GM10266 (cell line): ENCODE data around the gene ACTN3.

Experiments
- DNase-seq: peaks from one replicate; pipeline ENCODE4 v3.0.0; 2012; ENCODE audit errors: extremely low spot score
- TF ChIP-seq, protein P1 (sequence below): IDR thresholded peaks from 2 replicates; pipeline ENCODE4 v1.5.1; 2012; ENCODE audit warnings: mild to moderate bottlenecking, low read depth; ENCODE audit not compliant: control insufficient read depth, insufficient read depth; ENCODE audit errors: missing control alignments

The ACTN3 gene

DNA sequence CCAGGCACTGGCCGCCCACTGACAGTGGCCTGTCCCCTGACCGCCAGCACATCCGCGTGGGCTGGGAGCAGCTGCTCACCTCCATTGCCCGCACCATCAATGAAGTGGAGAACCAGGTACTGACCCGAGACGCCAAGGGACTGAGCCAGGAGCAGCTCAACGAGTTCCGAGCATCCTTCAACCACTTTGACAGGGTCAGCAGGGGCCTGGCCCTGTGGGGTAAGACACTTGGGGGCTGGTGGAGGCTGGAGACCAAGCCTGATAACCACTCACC, 15.2 kb downstream of the ACTN3 start:
- TF ChIP-seq, protein P1, sequence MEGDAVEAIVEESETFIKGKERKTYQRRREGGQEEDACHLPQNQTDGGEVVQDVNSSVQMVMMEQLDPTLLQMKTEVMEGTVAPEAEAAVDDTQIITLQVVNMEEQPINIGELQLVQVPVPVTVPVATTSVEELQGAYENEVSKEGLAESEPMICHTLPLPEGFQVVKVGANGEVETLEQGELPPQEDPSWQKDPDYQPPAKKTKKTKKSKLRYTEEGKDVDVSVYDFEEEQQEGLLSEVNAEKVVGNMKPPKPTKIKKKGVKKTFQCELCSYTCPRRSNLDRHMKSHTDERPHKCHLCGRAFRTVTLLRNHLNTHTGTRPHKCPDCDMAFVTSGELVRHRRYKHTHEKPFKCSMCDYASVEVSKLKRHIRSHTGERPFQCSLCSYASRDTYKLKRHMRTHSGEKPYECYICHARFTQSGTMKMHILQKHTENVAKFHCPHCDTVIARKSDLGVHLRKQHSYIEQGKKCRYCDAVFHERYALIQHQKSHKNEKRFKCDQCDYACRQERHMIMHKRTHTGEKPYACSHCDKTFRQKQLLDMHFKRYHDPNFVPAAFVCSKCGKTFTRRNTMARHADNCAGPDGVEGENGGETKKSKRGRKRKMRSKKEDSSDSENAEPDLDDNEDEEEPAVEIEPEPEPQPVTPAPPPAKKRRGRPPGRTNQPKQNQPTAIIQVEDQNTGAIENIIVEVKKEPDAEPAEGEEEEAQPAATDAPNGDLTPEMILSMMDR: no peak
- no peak for DNase-seq

DNA sequence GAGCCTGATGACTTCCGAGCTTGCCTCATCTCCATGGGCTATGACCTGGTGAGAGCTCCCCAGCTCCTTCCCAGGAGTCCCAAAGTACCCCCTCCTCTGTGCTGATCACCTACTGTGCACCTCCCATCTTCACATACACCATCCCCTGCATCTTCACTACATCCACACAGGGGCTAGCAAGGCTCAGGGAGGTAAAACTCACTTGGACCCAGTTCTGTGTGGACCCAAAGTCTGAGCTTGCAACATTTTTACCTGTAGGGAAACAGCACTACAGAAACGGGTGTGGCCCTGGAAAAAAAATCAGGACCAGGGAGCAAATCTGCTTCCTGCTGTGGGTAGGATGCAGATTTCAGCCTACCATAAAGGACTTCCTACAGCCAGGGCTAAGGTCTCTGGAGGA, 15.6 kb downstream of the ACTN3 start:
- TF ChIP-seq, protein P1: no peak
- DNase-seq: no peak

DNA sequence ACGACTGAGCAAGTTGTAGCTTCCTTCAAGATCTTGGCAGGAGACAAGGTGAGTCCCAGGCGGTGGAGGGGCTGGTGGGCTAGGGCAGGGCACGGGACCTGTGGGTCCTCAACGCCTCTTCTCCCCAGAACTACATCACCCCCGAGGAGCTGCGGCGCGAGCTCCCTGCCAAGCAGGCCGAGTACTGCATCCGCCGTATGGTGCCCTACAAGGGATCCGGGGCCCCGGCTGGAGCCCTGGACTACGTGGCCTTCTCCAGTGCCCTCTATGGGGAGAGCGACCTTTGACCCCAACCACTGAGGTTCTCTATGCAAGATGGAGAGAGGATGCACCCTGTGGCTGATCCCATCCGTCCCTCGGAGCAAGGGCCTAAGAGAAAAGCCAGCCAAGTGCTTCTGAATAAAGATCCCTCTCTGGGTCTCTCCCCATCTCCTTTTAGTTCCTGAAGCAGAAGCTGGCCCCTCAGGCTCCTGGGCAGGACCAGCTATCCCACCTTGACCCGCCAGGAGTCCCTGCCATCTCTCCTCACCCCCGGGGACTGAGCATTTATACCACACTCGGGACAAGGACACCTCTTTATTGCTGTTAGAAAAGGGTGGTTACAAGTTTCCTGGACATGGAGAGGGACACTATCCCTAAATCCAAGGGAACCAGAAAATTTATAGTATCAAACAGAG, 16.3 kb downstream of the ACTN3 start:
- no peak for DNase-seq
- TF ChIP-seq, protein P1: no peak

DNA sequence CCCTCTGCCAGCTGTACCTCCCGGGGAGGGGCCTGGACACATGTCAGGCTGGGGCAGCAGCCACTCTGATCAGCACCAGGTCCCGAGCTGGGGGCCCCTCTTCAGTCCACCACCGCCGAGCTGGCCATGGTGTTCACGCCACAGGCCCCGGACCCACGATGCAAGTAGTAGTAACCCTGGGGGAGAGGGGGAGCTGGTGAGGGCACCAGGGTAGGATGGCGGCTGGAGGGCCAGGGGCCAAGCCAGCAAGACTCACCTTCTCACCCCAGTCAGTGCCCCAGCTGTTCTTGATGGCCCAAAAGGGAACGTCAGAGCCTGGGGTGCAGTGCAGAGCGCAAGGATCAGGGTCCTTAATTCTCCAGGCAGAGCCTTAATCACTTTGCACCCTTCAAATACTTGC, 17.1 kb downstream of the ACTN3 start:
- TF ChIP-seq, protein P1: no peak

DNA sequence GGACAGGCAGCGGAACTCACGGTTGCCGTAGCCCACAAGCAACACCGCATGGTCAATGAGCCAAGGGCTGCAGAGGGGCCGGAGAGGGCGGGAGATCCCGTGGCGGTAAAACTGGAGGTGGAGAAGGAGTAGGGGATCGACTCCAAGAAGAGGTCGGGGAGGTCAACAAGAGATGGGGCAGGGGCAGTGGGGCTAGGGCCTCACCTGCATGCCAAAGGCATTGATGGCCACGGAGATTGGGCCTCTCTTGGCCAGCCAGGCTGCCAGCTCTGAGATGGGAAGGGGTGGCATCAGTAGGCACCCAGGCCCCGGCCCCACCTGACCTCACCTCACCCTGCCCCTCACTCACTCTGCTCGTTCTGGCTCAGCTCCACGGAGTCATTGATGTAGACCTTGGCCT, 17.8 kb downstream of the ACTN3 start:
- no peak for DNase-seq
- TF ChIP-seq, protein P1: no peak

More for the DNA sequence above, 17.1 kb downstream of the ACTN3 start:
- DNase-seq: no peak

DNA sequence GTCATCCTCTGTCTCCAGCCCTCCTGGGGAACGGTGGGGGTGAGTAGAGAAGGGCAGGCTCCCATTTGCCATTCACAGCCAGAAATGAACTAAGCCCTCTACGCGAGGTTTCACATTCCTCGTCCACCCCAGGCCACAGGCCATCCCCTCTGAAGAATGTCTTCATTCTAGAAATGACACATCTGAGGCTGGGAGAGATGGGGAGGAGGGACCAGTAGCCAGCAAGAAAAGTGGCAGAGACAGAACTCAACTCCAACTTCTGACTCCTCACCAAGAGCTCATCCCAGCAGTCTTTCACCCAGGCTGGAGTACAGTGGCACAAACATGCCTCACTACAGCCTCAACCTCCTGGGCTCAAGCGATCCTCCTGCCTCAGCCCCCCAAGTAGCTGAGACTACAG, 18.3 kb downstream of the ACTN3 start:
- DNase-seq: no peak
- TF ChIP-seq, protein P1: no peak

DNA sequence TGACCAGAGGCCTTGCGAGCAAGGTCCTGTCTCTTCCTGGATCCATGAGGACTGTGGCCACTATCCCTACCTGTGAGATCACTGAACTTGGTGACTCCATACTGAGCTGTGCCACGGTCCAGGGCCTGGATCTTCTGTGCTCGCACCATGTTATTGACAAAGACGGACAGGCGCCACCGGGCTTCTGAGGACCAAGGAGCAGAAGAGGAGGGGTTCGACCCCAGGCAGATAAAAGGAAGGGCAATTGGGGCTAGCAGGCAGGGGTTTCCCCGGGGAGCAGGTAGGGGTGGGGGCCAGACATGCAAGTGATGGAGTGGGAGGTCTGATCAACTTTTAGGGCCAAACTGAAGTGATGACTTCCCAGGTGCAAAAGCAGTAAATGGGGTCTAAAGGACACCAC, 19.5 kb downstream of the ACTN3 start:
- no peak for DNase-seq
- TF ChIP-seq, protein P1: no peak
